Esophagus muscularis mucosa (tissue), 4 donors: ENCODE results near the gene TNFRSF1A. TPM values are rescaled to one million over a fixed set of nuclear protein-coding genes. Genes with fewer than 3 reads are reported as not detected.
"Not testable (repeated sequence)": the region's sequence is repeated elsewhere in the genome, so short reads cannot be mapped to it uniquely, and the experiment has no call there.

Source experiments
- DNase-seq: peaks from one replicate; pipeline ENCODE4 v3.0.0-alpha.2; 2017; ENCODE audit errors: extremely low spot score
- H3K27ac ChIP-seq, 4 donors: fragments of 200-600 bp; sonication (generic); replicated peaks in 1 of 4; 1 replicate in 3 of 4; 2 replicates in 1 of 4; pipeline ENCODE4 v1.5.1; 2016 to 2019; ENCODE audit warnings: mild to moderate bottlenecking in 1 of 4
- H3K27me3 ChIP-seq, 4 donors: fragments of 200-600 bp; sonication (generic); one replicate each; pipeline versions ENCODE4 v1.5.1 to v1.6.0; 2016 to 2019
- H3K36me3 ChIP-seq, 4 donors: fragments of 200-600 bp; sonication (generic); one replicate each; pipeline ENCODE4 v1.5.1; 2016 to 2019
- H3K4me1 ChIP-seq, 4 donors: fragments of 200-600 bp; sonication (generic); one replicate each; pipeline ENCODE4 v1.5.1; 2016 to 2019
- H3K4me3 ChIP-seq, 4 donors: fragments of 200-600 bp; sonication (generic); 1 replicate in 2 of 4; 2 replicates in 2 of 4; pipeline ENCODE4 v1.5.1; 2016 to 2019; ENCODE audit warnings: mild to moderate bottlenecking in 4 of 4, moderate library complexity in 1 of 4
- H3K9me3 ChIP-seq, 4 donors: fragments of 200-600 bp; sonication (generic); 1 replicate in 3 of 4; 2 replicates in 1 of 4; pipeline ENCODE4 v1.5.1; 2016 to 2019
- EP300 ChIP-seq: sonication (generic); formaldehyde crosslinking; IDR thresholded peaks from one replicate; pipeline ENCODE4 v1.6.1; 2017; ENCODE audit warnings: antibody characterized with exemption
- POLR2A ChIP-seq: fragments of 450-650 bp; IDR thresholded peaks from one replicate; pipeline ENCODE4 v1.6.1; 2017; ENCODE audit warnings: antibody characterized with exemption, moderate library complexity, mild to moderate bottlenecking, low read depth
- POLR2AphosphoS5 ChIP-seq, 2 donors: sonication (generic); formaldehyde crosslinking; IDR thresholded peaks; one replicate each; pipeline ENCODE4 v1.6.1; 2017; ENCODE audit warnings: antibody characterized with exemption in 2 of 2
- WGBS: methylation state at CpG from one replicate; pipeline ENCODE4 v1.1.5; 2018; 5-methylcytosine and 5-hydroxymethylcytosine counted together
- intact Hi-C: fragments of 100-400 bp; cut with DNase I; formaldehyde crosslinking; loops from one replicate; pipeline ENCODE4 v1.15.1; 2023
- total RNA-seq, 4 donors: library from RNA; depleted of rRNA; stranded (reverse); fragments of >200 nt; gene quantifications; one replicate each; pipeline versions ENCODE4 v1.1.0 to v1.2.1, GENCODE V29; 2016
- TF ChIP-seq, protein P1 (sequence below), 3 experiments: fragments of 200-600 bp in 2 of 3; fragments of 450-650 bp in 1 of 3; sonication (generic) in 2 of 3; IDR thresholded peaks; one replicate each; pipeline ENCODE4 v1.5.1; 2017 to 2019; ENCODE audit warnings: antibody characterized with exemption in 3 of 3, mild to moderate bottlenecking in 2 of 3, moderate library complexity in 1 of 3

Gene TNFRSF1A
- total RNA-seq, 4 donors from 2014 or later: 146 to 464 (median 247) TPM

DNA sequence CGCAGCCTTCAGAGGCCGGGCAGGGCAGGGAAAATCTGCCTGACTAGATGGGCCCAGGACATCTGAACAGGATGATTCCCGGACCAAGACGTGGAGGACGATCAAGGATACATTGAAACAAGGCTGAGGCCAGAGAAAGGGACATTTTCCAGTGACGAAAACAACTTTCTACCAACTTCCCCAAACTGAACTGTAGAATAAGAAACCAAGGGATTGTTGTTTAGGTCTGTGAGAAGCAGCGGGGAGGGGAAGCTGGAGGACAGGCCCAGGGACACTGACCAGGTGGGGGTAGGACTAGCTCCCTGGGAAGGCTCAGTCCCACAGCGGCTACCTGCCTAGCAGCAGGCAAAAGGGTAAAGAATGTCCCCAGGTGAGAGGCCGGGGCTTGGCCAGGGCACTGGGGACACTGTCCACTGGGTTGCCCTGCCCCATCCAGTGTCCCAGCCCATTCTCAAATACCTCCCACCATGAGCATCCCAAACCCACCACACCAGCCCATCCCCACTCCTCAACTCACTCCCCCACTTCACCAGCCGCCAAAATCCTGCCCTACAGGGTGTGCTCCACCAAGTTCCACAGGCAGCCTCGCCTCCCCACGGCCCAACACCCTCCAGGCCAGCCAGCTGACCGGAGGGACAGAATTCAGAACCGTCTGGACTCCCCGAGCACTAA is 995 bp downstream of the TNFRSF1A start:
- Histone ChIP-seq H3K4me3 (peak overlapping the region; percentile 61 to 92 (median 84)), H3K27ac (peak overlapping the region; percentile 93 to 99 (median 97)), H3K4me1 (peaks cover 62 to 84% (median 77%) of the 10 kb centered on the region in 4 donors), H3K27me3 (no peaks in the 10 kb centered on the region), H3K36me3 (no peaks in the 10 kb centered on the region), H3K9me3 (no peaks in the 10 kb centered on the region)
- intact Hi-C loops: no loop called here
- no peak for TF ChIP-seq EP300
- TF ChIP-seq POLR2AphosphoS5 (IDR thresholded peaks at IDR 0.05): no peak
- TF ChIP-seq, protein P1, sequence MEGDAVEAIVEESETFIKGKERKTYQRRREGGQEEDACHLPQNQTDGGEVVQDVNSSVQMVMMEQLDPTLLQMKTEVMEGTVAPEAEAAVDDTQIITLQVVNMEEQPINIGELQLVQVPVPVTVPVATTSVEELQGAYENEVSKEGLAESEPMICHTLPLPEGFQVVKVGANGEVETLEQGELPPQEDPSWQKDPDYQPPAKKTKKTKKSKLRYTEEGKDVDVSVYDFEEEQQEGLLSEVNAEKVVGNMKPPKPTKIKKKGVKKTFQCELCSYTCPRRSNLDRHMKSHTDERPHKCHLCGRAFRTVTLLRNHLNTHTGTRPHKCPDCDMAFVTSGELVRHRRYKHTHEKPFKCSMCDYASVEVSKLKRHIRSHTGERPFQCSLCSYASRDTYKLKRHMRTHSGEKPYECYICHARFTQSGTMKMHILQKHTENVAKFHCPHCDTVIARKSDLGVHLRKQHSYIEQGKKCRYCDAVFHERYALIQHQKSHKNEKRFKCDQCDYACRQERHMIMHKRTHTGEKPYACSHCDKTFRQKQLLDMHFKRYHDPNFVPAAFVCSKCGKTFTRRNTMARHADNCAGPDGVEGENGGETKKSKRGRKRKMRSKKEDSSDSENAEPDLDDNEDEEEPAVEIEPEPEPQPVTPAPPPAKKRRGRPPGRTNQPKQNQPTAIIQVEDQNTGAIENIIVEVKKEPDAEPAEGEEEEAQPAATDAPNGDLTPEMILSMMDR (IDR thresholded peaks at IDR 0.05): no peak
- TF ChIP-seq POLR2A: no peak
- 1% methylated on average over 10 of the region's 15 CpGs for WGBS
- DNase-seq: no peak

DNA sequence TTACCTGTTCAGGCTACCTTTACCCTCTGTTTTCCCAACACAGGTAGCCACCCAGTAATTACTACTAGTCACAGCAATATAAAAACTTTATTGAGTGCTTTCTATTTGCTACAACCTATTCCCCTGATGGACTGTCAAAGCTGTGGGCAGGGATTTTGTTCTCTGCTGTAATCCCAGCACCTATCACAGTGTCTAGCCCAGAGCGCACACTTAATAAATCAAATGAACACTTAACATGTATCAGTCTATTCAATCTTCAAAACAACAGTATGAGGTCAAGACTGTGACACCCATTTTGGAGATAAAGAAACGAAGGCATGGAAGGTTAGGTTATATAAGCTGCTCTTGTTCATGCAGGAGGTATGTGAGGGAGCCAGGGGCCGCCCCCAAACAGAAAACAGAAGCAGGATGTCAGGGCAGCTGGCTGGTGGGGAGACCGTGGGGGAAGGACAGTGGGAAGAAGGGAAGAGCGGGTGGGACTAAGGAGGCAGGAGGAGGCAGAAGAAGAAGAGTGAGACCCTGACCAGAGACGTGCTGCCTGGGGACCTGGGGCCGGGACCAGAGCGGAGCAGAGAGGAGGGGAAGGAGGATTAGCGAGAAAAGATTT is 1.7 kb downstream of the TNFRSF1A start:
- intact Hi-C loops: no loop called here
- Histone ChIP-seq H3K27ac (peak overlapping the region; percentile 93 to 99 (median 97)), H3K27me3 (no peaks in the 10 kb centered on the region), H3K9me3 (no peaks in the 10 kb centered on the region), H3K36me3 (no peaks in the 10 kb centered on the region), H3K4me1 (peaks cover 57 to 84% (median 77%) of the 10 kb centered on the region in 4 donors), H3K4me3 (peak overlapping the region; percentile 61 to 92 (median 84))
- WGBS: 2% methylated on average over 9 of the region's 9 CpGs
- TF ChIP-seq POLR2AphosphoS5 (IDR thresholded peaks at IDR 0.05): peak; percentile 60 to 72
- no peak for TF ChIP-seq EP300
- no peak for TF ChIP-seq POLR2A
- TF ChIP-seq, protein P1 (IDR thresholded peaks at IDR 0.05): no peak
- DNase-seq: no peak

DNA sequence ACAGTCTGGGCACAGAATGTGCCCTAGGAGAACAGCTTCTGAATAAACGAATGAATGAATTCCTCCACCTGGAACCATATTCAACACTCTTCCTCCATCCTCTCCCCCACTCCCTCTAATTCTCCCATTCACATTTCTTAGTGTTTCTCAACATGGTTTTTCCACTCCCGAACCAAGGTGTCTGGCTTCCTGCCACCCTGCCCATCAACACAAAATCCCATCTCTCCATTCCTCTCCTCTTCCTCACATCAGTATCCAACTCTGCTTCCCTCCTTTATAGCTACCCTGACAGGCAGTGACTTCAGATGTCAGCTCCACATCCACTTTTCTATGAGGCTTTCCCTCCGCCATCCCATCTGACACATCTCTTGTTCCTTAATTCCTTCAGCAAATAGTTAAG is 2.9 kb downstream of the TNFRSF1A start:
- 18% methylated on average over 3 of the region's 3 CpGs for WGBS
- Histone ChIP-seq H3K9me3 (no peaks in the 10 kb centered on the region), H3K4me3 (peak overlapping the region; percentile 61 to 92 (median 84)), H3K27me3 (no peaks in the 10 kb centered on the region), H3K36me3 (peaks cover 0 to 9% (median 7%) of the 10 kb centered on the region in 4 donors), H3K27ac (peak overlapping the region; percentile 93 to 99 (median 97)), H3K4me1 (peaks cover 67 to 84% (median 83%) of the 10 kb centered on the region in 4 donors)
- no peak for DNase-seq
- intact Hi-C loops: loop anchor here (5.0 kb wide), 2 partner anchors 43 to 128 kb away; partner anchors contain the start of gene LTBR
- TF ChIP-seq, protein P1 (IDR thresholded peaks at IDR 0.05): no peak
- no peak for TF ChIP-seq POLR2A
- TF ChIP-seq POLR2AphosphoS5 (IDR thresholded peaks at IDR 0.05): no peak
- no peak for TF ChIP-seq EP300

GRCh38 chr12:6338536-6338935 is 3.3 kb downstream of the TNFRSF1A start:
- peaks cover 3 to 13% (median 12%) of the 10 kb centered on the region in 4 donors for H3K36me3 ChIP-seq
- intact Hi-C loops: loop anchor here (5.0 kb wide), 2 partner anchors 44 to 129 kb away; partner anchors contain the start of gene LTBR
- H3K27ac ChIP-seq: peak overlapping the region; percentile 93 to 99 (median 97)
- H3K27me3 ChIP-seq, DNase-seq, H3K9me3 ChIP-seq: not testable (repeated sequence)
- H3K4me3 ChIP-seq: peak overlapping the region; percentile 61 to 92 (median 84)
- H3K4me1 ChIP-seq: peaks cover 67 to 84% (median 83%) of the 10 kb centered on the region in 4 donors
- 50% methylated on average over 8 of the region's 8 CpGs for WGBS

DNA sequence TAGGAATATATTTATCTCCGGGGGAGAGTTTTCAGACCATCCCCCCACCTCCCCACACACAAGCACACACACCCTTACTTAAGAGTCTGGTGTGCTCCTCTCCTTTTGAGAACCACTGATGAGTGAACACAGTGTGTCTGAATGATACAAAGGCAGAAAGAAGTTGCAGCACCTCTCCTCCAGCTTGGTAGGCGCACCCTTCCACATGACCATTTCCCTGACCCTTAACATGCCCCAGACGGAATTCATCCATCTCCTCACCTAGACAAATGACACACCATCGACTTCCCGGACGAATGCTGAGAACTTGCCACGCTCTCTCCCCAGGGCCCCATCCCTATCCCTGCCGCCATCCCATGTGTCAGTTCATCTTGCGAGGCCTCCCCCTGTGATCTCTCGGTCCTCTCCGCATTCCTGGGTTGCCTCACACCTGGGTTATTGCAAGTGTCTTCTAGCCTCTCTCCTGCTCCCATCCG is 3.9 kb downstream of the TNFRSF1A start:
- H3K27ac ChIP-seq: peak overlapping the region; percentile 93 to 99 (median 97)
- intact Hi-C loops: loop anchor here (5.0 kb wide), 2 partner anchors 44 to 129 kb away; partner anchors contain the start of gene LTBR
- H3K4me1 ChIP-seq: peaks cover 67 to 84% (median 83%) of the 10 kb centered on the region in 4 donors
- H3K36me3 ChIP-seq: peaks cover 9 to 19% (median 17%) of the 10 kb centered on the region in 4 donors
- H3K4me3 ChIP-seq: peak overlapping the region; percentile 61 to 92 (median 84)
- no peaks in the 10 kb centered on the region for H3K27me3 ChIP-seq
- peak in 1 of 2 donors; percentile 55 for TF ChIP-seq POLR2AphosphoS5 (IDR thresholded peaks at IDR 0.05)
- TF ChIP-seq POLR2A: no peak
- H3K9me3 ChIP-seq: no peaks in the 10 kb centered on the region
- DNase-seq: no peak
- 41% methylated on average over 12 of the region's 12 CpGs for WGBS
